ENCODE data around the gene NTN1. TPM values are rescaled to one million over a fixed set of nuclear protein-coding genes. Genes with fewer than 3 reads are reported as not detected.

The NTN1 gene
- total RNA-seq, 2 experiments from 2014 or later = not detected

DNA sequence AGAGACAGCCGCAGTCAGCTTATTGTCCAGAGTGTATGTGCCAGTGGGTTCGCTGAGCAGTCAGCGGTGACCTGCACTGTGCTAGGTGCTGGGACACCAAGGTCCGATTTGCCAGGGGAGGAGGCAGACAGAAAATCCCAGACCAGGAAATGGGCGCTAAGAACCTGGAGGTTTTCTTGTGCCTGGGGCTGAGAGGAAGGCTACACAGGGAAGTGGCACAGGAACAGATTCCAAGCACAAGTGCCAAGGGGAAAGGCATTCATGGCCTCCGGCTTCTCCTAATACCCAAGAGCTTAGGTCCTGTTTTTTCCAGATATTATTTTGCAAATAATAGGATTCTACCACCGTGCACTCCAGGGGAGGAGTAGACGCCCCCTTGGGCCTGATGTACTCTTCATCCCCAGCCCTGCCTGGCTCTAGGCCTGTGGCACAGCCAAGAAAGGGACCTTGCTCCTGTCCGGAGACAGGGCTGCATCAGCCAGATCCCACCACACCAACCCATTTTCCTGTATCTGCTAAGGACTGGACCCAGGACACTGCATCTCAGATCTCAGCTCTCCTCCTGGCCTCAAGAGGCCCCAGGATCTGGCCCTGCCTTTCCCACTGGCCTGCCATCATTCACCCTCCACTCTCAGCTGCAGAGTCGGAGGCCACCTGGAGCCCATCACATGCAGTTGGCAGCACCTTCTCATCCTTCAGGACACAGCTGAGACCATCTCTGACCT, 187.2 kb downstream of the NTN1 start:
- Histone ChIP-seq H3K27ac (ENCODE audit: low read depth, low read length, poor library complexity, severe bottlenecking) (no peak overlapping the region), H3K4me2 (ENCODE audit: low read length) (no peak overlapping the region), H4K20me1 (ENCODE audit: insufficient read depth, low read length) (no peaks in the 10 kb centered on the region), H3K9me2 (ENCODE audit: insufficient read depth, low read length) (no peaks in the 10 kb centered on the region), H3K36me3 (ENCODE audit: insufficient read depth, low read length) (no peaks in the 10 kb centered on the region), H2AFZ (ENCODE audit: low read length) (no peak overlapping the region), H3K4me3 (ENCODE audit: low read depth, low read length, poor library complexity, severe bottlenecking) (no peak overlapping the region), H3K4me1 (ENCODE audit: insufficient read depth, low read length, poor library complexity, severe bottlenecking) (peaks cover 10% of the 10 kb centered on the region), H3K9me3 (ENCODE audit: low read length) (no peaks in the 10 kb centered on the region), H3K79me2 (ENCODE audit: insufficient read depth, low read depth, low read length) (no peaks in the 10 kb centered on the region)
- no peak for TF ChIP-seq EZH2phosphoT487 (IDR thresholded peaks at IDR 0.05; ENCODE audit: borderline replicate concordance, low read depth, low read length)
- TF ChIP-seq, protein P1, sequence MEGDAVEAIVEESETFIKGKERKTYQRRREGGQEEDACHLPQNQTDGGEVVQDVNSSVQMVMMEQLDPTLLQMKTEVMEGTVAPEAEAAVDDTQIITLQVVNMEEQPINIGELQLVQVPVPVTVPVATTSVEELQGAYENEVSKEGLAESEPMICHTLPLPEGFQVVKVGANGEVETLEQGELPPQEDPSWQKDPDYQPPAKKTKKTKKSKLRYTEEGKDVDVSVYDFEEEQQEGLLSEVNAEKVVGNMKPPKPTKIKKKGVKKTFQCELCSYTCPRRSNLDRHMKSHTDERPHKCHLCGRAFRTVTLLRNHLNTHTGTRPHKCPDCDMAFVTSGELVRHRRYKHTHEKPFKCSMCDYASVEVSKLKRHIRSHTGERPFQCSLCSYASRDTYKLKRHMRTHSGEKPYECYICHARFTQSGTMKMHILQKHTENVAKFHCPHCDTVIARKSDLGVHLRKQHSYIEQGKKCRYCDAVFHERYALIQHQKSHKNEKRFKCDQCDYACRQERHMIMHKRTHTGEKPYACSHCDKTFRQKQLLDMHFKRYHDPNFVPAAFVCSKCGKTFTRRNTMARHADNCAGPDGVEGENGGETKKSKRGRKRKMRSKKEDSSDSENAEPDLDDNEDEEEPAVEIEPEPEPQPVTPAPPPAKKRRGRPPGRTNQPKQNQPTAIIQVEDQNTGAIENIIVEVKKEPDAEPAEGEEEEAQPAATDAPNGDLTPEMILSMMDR (conservative IDR thresholded peaks at IDR 0.05; ENCODE audit: low read length) = no peak
- no TSS peak for BruUV-seq (replicated peaks)
- DNase-seq (ENCODE audit: low spot score) = no peak
- ChIA-PET POLR2A (interaction anchor here (0.6 kb wide), 1 partner anchor 15 kb away, joined by 5 read pairs; no protein-coding TSS in a partner anchor), CTCF (ENCODE audit: unreplicated experiment) (no interaction called here)
- intact Hi-C loops (cut with micrococcal nuclease; ENCODE audit: unreplicated experiment) = no loop called here

DNA sequence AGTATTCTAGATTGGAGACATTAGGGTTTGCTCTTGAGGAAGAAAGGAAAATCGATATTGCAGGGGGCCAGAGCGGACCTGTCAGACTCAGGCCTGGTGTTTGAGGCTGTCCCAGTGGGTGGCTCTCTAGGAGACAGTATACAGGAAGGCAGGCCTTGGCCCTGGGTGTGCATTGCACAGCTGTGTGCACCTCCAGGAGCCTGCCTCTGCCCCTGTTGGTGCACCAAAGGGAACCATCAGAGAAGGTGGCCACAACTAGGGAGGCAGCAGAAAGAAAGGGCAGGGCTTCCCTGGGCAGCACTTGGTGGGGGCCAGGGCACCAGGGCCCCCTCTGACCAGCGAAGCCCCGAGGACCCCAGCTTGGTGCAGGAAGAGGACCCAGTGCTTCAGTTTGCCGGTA, 188.0 kb downstream of the NTN1 start:
- no peaks in the 10 kb centered on the region for H3K79me2 ChIP-seq (ENCODE audit: insufficient read depth, low read depth, low read length)
- DNase-seq (ENCODE audit: low spot score) = no peak
- H3K4me3 ChIP-seq (ENCODE audit: low read depth, low read length, poor library complexity, severe bottlenecking) = no peak overlapping the region
- H4K20me1 ChIP-seq (ENCODE audit: insufficient read depth, low read length) = no peaks in the 10 kb centered on the region
- intact Hi-C loops (cut with micrococcal nuclease; ENCODE audit: unreplicated experiment) = no loop called here
- ChIA-PET CTCF (ENCODE audit: unreplicated experiment) (no interaction called here), POLR2A (no interaction called here)
- H3K4me2 ChIP-seq (ENCODE audit: low read length) = no peak overlapping the region
- BruUV-seq (replicated peaks) = no TSS peak
- no peak overlapping the region for H3K27ac ChIP-seq (ENCODE audit: low read depth, low read length, poor library complexity, severe bottlenecking)
- H3K9me3 ChIP-seq (ENCODE audit: low read length) = no peaks in the 10 kb centered on the region
- H2AFZ ChIP-seq (ENCODE audit: low read length) = no peak overlapping the region
- H3K4me1 ChIP-seq (ENCODE audit: insufficient read depth, low read length, poor library complexity, severe bottlenecking) = peaks cover 10% of the 10 kb centered on the region
- no peaks in the 10 kb centered on the region for H3K36me3 ChIP-seq (ENCODE audit: insufficient read depth, low read length)
- no peak for TF ChIP-seq EZH2phosphoT487 (IDR thresholded peaks at IDR 0.05; ENCODE audit: borderline replicate concordance, low read depth, low read length)
- TF ChIP-seq, protein P1 (conservative IDR thresholded peaks at IDR 0.05; ENCODE audit: low read length) = no peak
- no peaks in the 10 kb centered on the region for H3K9me2 ChIP-seq (ENCODE audit: insufficient read depth, low read length)

DNA sequence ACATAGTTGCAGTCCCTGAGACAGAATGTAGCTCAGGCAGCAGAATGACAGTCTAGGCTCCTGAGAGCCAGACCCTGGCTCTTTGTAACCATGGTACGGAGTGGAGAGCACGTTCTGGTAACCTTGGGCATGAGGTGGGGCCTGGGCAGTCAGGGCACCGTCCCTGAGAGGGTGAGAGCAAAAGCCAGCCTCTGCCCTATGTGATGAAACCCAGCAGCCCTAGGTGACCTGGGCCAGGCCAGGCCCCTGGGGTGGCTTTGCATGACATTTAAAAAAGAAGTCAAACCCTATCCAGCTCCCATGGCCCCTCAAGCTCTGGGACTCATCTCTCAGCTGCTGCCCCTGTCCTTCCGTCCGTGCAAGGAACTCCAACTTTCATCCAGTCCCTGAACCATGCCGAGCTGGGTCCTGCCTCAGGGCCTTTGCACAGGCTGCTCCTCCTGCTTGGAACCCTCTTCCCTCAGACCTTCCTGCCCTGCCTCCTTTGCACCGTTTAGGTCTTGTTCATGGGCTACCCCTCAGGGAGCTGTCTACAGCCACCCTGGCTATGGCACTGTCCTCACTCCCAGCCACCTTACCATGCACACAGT, 188.6 kb downstream of the NTN1 start:
- DNase-seq (ENCODE audit: low spot score) = no peak
- intact Hi-C loops (cut with micrococcal nuclease; ENCODE audit: unreplicated experiment) = no loop called here
- Histone ChIP-seq H3K36me3 (ENCODE audit: insufficient read depth, low read length) (no peaks in the 10 kb centered on the region), H3K4me3 (ENCODE audit: low read depth, low read length, poor library complexity, severe bottlenecking) (no peak overlapping the region), H3K27ac (ENCODE audit: low read depth, low read length, poor library complexity, severe bottlenecking) (no peak overlapping the region), H3K79me2 (ENCODE audit: insufficient read depth, low read depth, low read length) (no peaks in the 10 kb centered on the region), H3K4me2 (ENCODE audit: low read length) (no peak overlapping the region), H4K20me1 (ENCODE audit: insufficient read depth, low read length) (no peaks in the 10 kb centered on the region), H3K9me3 (ENCODE audit: low read length) (no peaks in the 10 kb centered on the region), H2AFZ (ENCODE audit: low read length) (no peak overlapping the region), H3K4me1 (ENCODE audit: insufficient read depth, low read length, poor library complexity, severe bottlenecking) (peaks cover 7% of the 10 kb centered on the region), H3K9me2 (ENCODE audit: insufficient read depth, low read length) (no peaks in the 10 kb centered on the region)
- ChIA-PET CTCF (ENCODE audit: unreplicated experiment) (no interaction called here), POLR2A (no interaction called here)
- TF ChIP-seq EZH2phosphoT487 (IDR thresholded peaks at IDR 0.05; ENCODE audit: borderline replicate concordance, low read depth, low read length) = no peak
- TF ChIP-seq, protein P1 (conservative IDR thresholded peaks at IDR 0.05; ENCODE audit: low read length) = no peak
- BruUV-seq (replicated peaks) = no TSS peak

Measured in OCI-LY7 (cell line).